Neural progenitor cell (in vitro differentiated cells): ENCODE data around the gene CDC14A.

Source experiments
- CTCF ChIP-seq: fragments of 200-600 bp; sonication (generic); IDR thresholded peaks from 2 replicates; pipeline ENCODE4 v1.5.1; 2017; ENCODE audit warnings: antibody characterized with exemption, mild to moderate bottlenecking
- EZH2 ChIP-seq: fragments of 200-600 bp; sonication (generic); IDR thresholded peaks from 2 replicates; pipeline ENCODE4 v1.6.1; 2017; ENCODE audit warnings: antibody characterized with exemption, mild to moderate bottlenecking, moderate library complexity

GRCh38 chr1:100458661-100459357, 106.5 kb downstream of the CDC14A start:
- TF ChIP-seq EZH2 (no peak), CTCF (no peak)
